Thyroid gland (tissue), 4 donors: ENCODE measurements around the gene PDCD10.

Source experiments
- CTCF ChIP-seq, 6 experiments: fragments of 200-600 bp in 3 of 6; fragments of 450-650 bp in 3 of 6; sonication (generic) in 3 of 6; IDR thresholded peaks; one replicate each; pipeline ENCODE4 v1.5.1; 2016 to 2019; ENCODE audit warnings: antibody characterized with exemption in 6 of 6, mild to moderate bottlenecking in 2 of 6, inconsistent platforms in 1 of 6, moderate library complexity in 1 of 6
- POLR2A ChIP-seq, 2 donors: fragments of 450-650 bp; IDR thresholded peaks; one replicate each; pipeline ENCODE4 v1.6.1; 2017; ENCODE audit warnings: antibody characterized with exemption in 2 of 2, mild to moderate bottlenecking in 2 of 2, moderate library complexity in 1 of 2

GRCh38 chr3:167733961-167734497 is 663 bp downstream of the PDCD10 start:
- no peak for TF ChIP-seq CTCF (IDR thresholded peaks at IDR 0.05)
- no peak for TF ChIP-seq POLR2A (IDR thresholded peaks at IDR 0.05)
